B cell (primary cell): ENCODE data around the gene KNTC1. TPM values are rescaled to one million over a fixed set of nuclear protein-coding genes. Genes with fewer than 3 reads are reported as not detected.

Experiments
- ATAC-seq: fragments of 200-7000 bp; cut with Tn5 transposase; one replicate; pipeline ENCODE4 v1.10.0; 2021; ENCODE audit warnings: low read depth, mild to moderate bottlenecking, moderate number of reproducible peaks, moderate library complexity
- CTCF ChIA-PET: fragments of 350-600 bp; sonication (Branson Sonifier 250); formaldehyde crosslinking; loops from one replicate; lab custom pipeline; 2021; ENCODE audit warnings: antibody characterized with exemption, inconsistent platforms; lab: Charles Lee
- POLR2A ChIA-PET: fragments of 350-600 bp; sonication (Branson Sonifier 250); formaldehyde crosslinking; loops from one replicate; lab custom pipeline; 2021; ENCODE audit warnings: antibody characterized with exemption; lab: Charles Lee
- DNase-seq: peaks from one replicate; pipeline ENCODE4 v3.0.0; 2013
- H2AFZ ChIP-seq: 2 replicates; pipeline ENCODE4 v1.6.1; 2012; ENCODE audit warnings: mild to moderate bottlenecking, low read depth, low read length; ENCODE audit not compliant: insufficient read depth, poor library complexity, severe bottlenecking
- H3K27ac ChIP-seq, 2 donors: 1 replicate in 1 of 2; 2 replicates in 1 of 2; pipeline ENCODE4 v1.5.1; 2012 to 2013; ENCODE audit warnings: low read length in 2 of 2, mild to moderate bottlenecking in 2 of 2, moderate library complexity in 1 of 2
- H3K27me3 ChIP-seq, 4 experiments: fragments of 200-600 bp in 1 of 4; sonication (generic) in 1 of 4; replicated peaks in 1 of 4; 1 replicate in 2 of 4; 2 replicates in 2 of 4; pipeline versions ENCODE4 v1.6.1 to v1.7.0; 2013 to 2016; ENCODE audit warnings: low read length in 3 of 4, mild to moderate bottlenecking in 2 of 4, mixed read lengths in 1 of 4, moderate library complexity in 1 of 4; ENCODE audit not compliant: insufficient read depth in 4 of 4, control insufficient read depth in 3 of 4; ENCODE audit errors: control extremely low read depth in 1 of 4
- H3K36me3 ChIP-seq, 2 experiments: replicated peaks in 1 of 2; 1 replicate in 1 of 2; 2 replicates in 1 of 2; pipeline versions ENCODE4 v1.6.1 to v1.7.1; 2013; ENCODE audit warnings: low read length in 1 of 2; ENCODE audit not compliant: insufficient read depth in 2 of 2, control insufficient read depth in 1 of 2; ENCODE audit errors: control extremely low read depth in 1 of 2, extremely low read depth in 1 of 2
- H3K4me1 ChIP-seq, 2 donors: fragments of 200-600 bp in 1 of 2; sonication (generic) in 1 of 2; 1 replicate in 1 of 2; 2 replicates in 1 of 2; pipeline versions ENCODE4 v1.5.1 to v1.6.1; 2013 to 2017; ENCODE audit warnings: low read length in 2 of 2; ENCODE audit not compliant: control insufficient read depth in 2 of 2, insufficient read depth in 2 of 2
- H3K4me2 ChIP-seq: replicated peaks from 2 replicates; pipeline ENCODE3; 2012; ENCODE audit warnings: mild to moderate bottlenecking, low read depth, low read length; ENCODE audit not compliant: poor library complexity, severe bottlenecking
- H3K4me3 ChIP-seq, 5 experiments: fragments of 200-600 bp in 1 of 5; sonication (generic) in 1 of 5; 1 replicate in 3 of 5; 2 replicates in 2 of 5; pipeline versions ENCODE4 v1.5.1 to v1.7.0; 2011 to 2016; ENCODE audit warnings: low read length in 4 of 5, mild to moderate bottlenecking in 4 of 5, low read depth in 2 of 5, control low read depth in 1 of 5, moderate library complexity in 1 of 5; ENCODE audit not compliant: insufficient read depth in 1 of 5; ENCODE audit errors: control extremely low read depth in 1 of 5, extremely low read depth in 1 of 5
- H3K79me2 ChIP-seq: fragments of 200-600 bp; sonication (generic); one replicate; pipeline ENCODE4 v1.6.0; 2016; ENCODE audit warnings: low read length; ENCODE audit not compliant: control insufficient read depth, insufficient read depth
- H3K9ac ChIP-seq: fragments of 200-600 bp; sonication (generic); 2 replicates; pipeline ENCODE4 v1.6.1; 2017; ENCODE audit warnings: mild to moderate bottlenecking, low read length, moderate library complexity
- H3K9me3 ChIP-seq, 3 donors: one replicate each; pipeline versions ENCODE4 v1.6.1 to v1.7.1; 2013; ENCODE audit warnings: low read length in 2 of 3; ENCODE audit not compliant: control insufficient read depth in 2 of 3, insufficient read depth in 1 of 3; ENCODE audit errors: control extremely low read depth in 1 of 3
- H4K20me1 ChIP-seq: 2 replicates; pipeline ENCODE4 v1.6.0; 2012; ENCODE audit warnings: mild to moderate bottlenecking, low read length; ENCODE audit not compliant: insufficient read depth, control insufficient read depth, poor library complexity, severe bottlenecking
- H3K27ac Mint-ChIP-seq: one replicate; pipeline ENCODE4 v1.8.0; 2021; ENCODE audit warnings: mixed read lengths
- H3K27me3 Mint-ChIP-seq: one replicate; pipeline ENCODE4 v1.8.0; 2021; ENCODE audit warnings: mixed read lengths
- H3K4me1 Mint-ChIP-seq: one replicate; pipeline ENCODE4 v1.8.0; 2021; ENCODE audit warnings: mixed read lengths
- H3K4me3 Mint-ChIP-seq: one replicate; pipeline ENCODE4 v1.8.0; 2021; ENCODE audit warnings: mixed read lengths
- H3K9me3 Mint-ChIP-seq: one replicate; pipeline ENCODE4 v1.8.0; 2022; ENCODE audit warnings: mixed read lengths; ENCODE audit not compliant: insufficient read depth
- EZH2 ChIP-seq: IDR thresholded peaks from 2 replicates; pipeline ENCODE4 v1.6.1; 2012; ENCODE audit warnings: borderline replicate concordance, low read depth, mild to moderate bottlenecking, moderate library complexity, low read length; ENCODE audit not compliant: insufficient read depth, poor library complexity, severe bottlenecking
- WGBS: methylation state at CpG from one replicate; pipeline ENCODE4 v1.1.5; 2013; ENCODE audit warnings: missing lambda C conversion rate; ENCODE audit not compliant: insufficient coverage; 5-methylcytosine and 5-hydroxymethylcytosine counted together
- intact Hi-C: fragments of 100-400 bp; cut with micrococcal nuclease; formaldehyde crosslinking; loops from one replicate; pipeline ENCODE4 v1.10.0; 2022
- polyA plus RNA-seq: library from polyadenylated mRNA; depleted of rRNA; stranded (reverse); fragments of >200 nt; gene quantifications from 2 replicates; pipeline ENCODE4 v1.2.3, GENCODE V29; 2012
- total RNA-seq, 2 donors: library from RNA; stranded (reverse); fragments of 120-200 nt in 1 of 2; gene quantifications; 1 replicate in 1 of 2; 2 replicates in 1 of 2; pipeline versions ENCODE4 v1.2.3 to v1.2.4, GENCODE V29; 2013 to 2022
- TF ChIP-seq, protein P1 (sequence below): fragments of 200-600 bp; IDR thresholded peaks from one replicate; pipeline ENCODE4 v1.8.0; 2022; ENCODE audit warnings: antibody characterized with exemption, mild to moderate bottlenecking

Gene KNTC1
- total and polyA plus RNA-seq, 2 donors (not counting 1 experiment from before 2014, with no cell fraction given), result 27.1 to 52.4 TPM

DNA sequence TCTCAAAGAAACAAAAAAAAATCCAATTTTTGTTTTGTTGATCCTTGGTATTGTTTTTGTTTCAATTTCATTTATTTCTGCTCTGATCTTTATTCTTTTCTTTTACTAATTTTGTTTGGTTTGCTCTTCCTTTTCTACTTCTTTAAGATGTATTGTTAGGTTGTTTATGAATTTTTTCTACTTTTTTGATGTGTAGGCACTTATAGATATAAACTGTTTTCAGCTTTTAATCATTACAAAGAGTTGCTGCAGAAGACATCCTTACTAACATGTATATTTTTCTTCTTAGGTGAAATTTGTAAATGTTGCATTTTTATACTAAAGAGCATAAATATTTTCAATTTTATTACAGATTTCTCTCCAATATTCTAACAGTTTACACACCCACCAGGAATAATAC is 69.8 kb downstream of the KNTC1 start:
- Histone ChIP-seq H3K4me2 (no peak overlapping the region), H2AFZ (no peak overlapping the region), H3K27ac (no peak overlapping the region), H3K9me3 (no peaks in the 10 kb centered on the region), H3K9ac (no peak overlapping the region), H3K4me3 (no peak overlapping the region), H3K27me3 (no peaks in the 10 kb centered on the region), H3K36me3 (peaks cover 0 to 13% of the 10 kb centered on the region in 2 experiments), H4K20me1 (no peaks in the 10 kb centered on the region), H3K4me1 (no peaks in the 10 kb centered on the region), H3K79me2 (no peaks in the 10 kb centered on the region)
- ChIA-PET CTCF (no interaction called here), POLR2A (no interaction called here)
- Mint-ChIP-seq H3K4me3 (no peak overlapping the region), H3K9me3 (no peaks in the 10 kb centered on the region), H3K27me3 (no peaks in the 10 kb centered on the region), H3K27ac (no peak overlapping the region), H3K4me1 (no peaks in the 10 kb centered on the region)
- TF ChIP-seq, protein P1, sequence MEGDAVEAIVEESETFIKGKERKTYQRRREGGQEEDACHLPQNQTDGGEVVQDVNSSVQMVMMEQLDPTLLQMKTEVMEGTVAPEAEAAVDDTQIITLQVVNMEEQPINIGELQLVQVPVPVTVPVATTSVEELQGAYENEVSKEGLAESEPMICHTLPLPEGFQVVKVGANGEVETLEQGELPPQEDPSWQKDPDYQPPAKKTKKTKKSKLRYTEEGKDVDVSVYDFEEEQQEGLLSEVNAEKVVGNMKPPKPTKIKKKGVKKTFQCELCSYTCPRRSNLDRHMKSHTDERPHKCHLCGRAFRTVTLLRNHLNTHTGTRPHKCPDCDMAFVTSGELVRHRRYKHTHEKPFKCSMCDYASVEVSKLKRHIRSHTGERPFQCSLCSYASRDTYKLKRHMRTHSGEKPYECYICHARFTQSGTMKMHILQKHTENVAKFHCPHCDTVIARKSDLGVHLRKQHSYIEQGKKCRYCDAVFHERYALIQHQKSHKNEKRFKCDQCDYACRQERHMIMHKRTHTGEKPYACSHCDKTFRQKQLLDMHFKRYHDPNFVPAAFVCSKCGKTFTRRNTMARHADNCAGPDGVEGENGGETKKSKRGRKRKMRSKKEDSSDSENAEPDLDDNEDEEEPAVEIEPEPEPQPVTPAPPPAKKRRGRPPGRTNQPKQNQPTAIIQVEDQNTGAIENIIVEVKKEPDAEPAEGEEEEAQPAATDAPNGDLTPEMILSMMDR, result no peak
- TF ChIP-seq EZH2, result no peak
- no peak for DNase-seq
- intact Hi-C loops, result no loop called here
- ATAC-seq, result no peak

DNA sequence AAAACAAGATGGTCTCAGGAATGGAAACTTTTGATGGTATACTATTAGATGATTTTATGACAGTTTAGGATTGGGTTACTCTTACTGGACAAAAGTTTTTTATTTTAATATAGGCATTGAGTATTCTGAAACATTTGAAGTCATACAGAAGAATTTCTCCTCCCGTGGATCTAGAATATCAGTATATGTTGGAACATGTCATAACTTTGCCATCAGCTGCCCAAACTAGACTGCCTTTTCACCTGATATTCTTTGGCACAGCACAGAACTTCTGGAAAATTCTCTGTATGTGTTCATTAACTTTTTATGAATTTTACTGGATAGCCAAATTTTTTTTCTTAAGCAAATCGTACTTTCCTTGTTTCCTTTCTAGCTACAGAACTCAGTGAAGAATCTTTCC is 75.4 kb downstream of the KNTC1 start:
- CTCF ChIA-PET, result interaction anchor here (0.6 kb wide), 1 partner anchor 321 kb away, joined by 4 read pairs; no protein-coding TSS in a partner anchor
- POLR2A ChIA-PET, result no interaction called here
- H2AFZ ChIP-seq, result no peak overlapping the region
- no peak overlapping the region for H3K4me2 ChIP-seq
- no peaks in the 10 kb centered on the region for H3K9me3 ChIP-seq
- H3K4me1 Mint-ChIP-seq, result no peaks in the 10 kb centered on the region
- no peaks in the 10 kb centered on the region for H3K9me3 Mint-ChIP-seq
- no peak overlapping the region for H3K9ac ChIP-seq
- H4K20me1 ChIP-seq, result no peaks in the 10 kb centered on the region
- H3K27ac Mint-ChIP-seq, result no peak overlapping the region
- H3K27me3 Mint-ChIP-seq, result no peaks in the 10 kb centered on the region
- no peaks in the 10 kb centered on the region for H3K4me1 ChIP-seq
- no peaks in the 10 kb centered on the region for H3K79me2 ChIP-seq
- H3K27ac ChIP-seq, result no peak overlapping the region
- DNase-seq (no peak), ATAC-seq (no peak)
- intact Hi-C loops, result no loop called here
- peaks cover 0 to 13% of the 10 kb centered on the region in 2 experiments for H3K36me3 ChIP-seq
- TF ChIP-seq EZH2, result no peak
- TF ChIP-seq, protein P1, result no peak
- WGBS, result no CpG with 5 or more reads among the region's 2 CpGs
- H3K4me3 ChIP-seq, result no peak overlapping the region
- no peak overlapping the region for H3K4me3 Mint-ChIP-seq
- H3K27me3 ChIP-seq, result no peaks in the 10 kb centered on the region
